Femur (tissue), 1 donor: ENCODE measurements around the gene ADAMTSL3.
"Not testable (repeated sequence)": the region's sequence is repeated elsewhere in the genome, so short reads cannot be mapped to it uniquely, and the experiment has no call there.

Experiments
- DNase-seq: peaks from one replicate; pipeline ENCODE4 v3.0.0-alpha.2; 2017

ADAMTSL3 gene

DNA sequence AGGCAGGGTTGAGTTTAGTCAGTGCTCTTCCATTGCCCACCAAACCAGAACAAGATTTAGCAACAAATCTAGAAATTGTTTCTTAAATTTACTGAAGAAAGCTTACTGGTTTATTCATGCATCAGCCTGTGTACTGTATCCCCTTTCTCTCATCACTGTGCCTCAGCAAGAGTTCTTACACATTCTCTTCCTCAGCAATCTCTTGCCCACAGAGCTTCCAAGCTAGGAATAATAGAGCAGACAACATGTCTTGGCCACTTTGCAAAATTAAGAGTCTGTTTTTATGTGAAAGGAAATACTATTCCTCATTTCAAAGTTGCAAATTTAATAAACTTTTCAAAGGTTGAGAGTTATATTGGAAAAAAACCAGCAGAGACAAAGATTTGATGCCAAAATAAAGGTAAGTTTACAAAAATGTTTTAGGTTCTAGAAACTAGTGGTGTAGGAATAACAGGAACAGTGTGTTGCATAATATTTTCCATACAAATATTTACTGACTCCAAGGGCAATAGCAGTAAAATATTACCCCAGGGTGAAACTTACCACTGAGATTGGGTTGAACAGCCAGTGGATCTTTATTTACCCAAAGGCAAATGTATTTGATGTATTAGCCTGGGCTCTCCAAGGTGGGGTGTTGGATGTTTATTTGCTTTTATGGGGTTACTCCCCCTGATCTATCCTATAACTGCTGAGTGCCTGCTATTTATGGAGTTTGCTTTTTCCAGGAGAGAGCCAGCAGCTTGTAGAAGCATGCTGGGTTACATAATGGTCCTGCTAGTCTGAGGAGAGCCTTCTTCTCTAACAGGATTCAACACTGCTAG lies 276.7 kb downstream of the ADAMTSL3 start:
- DNase-seq, result peak; percentile 50

DNA sequence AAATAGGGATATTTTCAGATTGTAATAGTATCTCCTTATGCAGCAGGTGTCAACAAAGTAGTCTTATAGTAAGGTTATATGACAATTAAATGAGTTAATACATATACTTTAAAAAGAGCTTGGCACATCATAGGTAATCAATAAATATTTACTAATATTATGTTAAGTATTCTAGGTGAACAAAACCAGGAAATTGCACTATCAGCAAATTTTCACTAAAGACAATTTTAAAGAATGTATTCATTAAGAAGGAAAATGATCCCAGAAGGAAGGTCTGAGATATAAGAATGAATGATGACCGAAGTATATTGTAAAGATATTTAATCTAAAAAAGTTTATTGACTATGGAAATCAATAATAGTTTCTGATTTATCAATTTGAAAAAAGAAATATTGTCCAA lies 281.9 kb downstream of the ADAMTSL3 start:
- no peak for DNase-seq

DNA sequence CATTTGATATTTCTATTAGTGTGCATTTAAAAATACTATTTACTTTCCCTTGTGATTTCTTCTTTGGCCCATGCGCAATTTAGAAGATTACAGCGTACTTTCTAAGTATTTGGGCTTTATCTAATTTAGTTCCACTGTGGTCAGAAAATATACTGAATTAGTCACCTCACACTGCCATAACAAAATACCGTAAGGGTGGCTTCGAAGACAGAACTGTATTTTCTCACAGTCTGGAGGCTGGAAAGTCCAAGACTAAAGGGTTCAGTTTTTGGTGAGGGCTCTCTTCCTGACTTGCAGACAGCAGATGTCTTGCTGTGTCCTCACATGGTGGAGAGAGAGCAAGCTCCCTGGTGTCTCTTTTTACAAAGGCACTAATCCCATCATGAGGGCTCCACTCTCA lies 286.2 kb downstream of the ADAMTSL3 start:
- no peak for DNase-seq

DNA sequence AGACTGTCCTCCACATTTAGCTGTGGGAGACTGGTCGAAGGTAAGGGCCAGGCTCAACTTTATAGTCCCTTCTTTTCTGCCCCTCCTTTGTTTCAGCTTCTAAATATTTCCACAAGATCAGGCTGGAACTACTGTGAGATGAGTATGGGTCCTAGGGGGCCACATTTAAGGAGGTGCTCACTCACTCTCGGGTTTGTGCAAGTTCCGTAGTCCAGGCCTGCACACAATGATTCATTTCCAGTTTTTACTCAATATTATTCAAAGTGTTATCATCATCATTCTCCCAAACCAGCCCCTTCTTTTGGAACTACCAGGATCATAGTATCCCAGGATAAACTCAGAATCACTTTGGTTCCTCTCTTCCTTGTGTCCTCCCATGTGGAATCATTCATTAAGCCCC lies 289.1 kb downstream of the ADAMTSL3 start:
- DNase-seq, result no peak

DNA sequence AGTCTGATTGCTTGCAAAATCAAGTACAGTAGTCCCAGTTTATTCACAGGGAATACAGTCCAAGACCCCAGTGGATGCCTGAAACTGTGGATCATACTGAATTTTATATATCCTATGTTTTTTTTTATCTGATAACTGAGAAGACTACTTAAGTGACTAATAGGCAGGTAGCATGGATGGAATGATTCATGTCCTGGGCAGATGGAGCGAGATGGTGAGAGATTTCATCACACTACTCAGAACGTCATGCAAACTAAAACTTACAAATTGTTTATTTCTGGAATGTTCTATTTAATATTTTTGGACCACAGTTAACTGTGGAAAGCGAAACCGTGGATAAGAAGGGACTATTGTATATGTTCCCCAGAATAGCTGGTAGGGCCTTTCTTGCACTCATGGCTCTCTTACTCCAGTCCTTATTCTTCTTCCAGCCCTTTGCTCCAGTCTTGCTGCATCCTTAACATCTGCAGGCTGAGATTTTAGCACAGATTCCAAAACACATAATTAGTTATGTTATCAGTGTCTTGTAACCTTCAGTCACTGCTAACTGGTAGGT lies 290.0 kb downstream of the ADAMTSL3 start:
- DNase-seq, result no peak

DNA sequence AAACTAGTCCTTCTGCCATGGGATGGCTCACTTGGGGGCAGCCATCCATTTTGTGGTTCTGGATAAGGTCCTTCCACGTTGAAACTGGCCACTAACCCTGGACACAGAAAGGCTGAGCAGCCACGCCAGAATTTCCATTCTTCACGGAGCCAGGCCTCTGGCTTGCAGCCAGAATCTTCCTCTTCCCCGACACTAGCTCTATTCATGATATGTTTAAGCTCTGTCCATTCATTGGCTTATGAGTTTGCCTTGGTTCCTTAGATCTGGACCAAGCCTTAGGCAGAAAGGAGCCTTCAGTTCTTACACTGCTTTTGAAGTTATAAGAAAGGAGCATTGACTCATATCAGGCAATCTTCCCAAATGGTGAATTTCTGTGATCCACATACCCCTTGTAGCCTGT lies 293.2 kb downstream of the ADAMTSL3 start:
- DNase-seq, result no peak

DNA sequence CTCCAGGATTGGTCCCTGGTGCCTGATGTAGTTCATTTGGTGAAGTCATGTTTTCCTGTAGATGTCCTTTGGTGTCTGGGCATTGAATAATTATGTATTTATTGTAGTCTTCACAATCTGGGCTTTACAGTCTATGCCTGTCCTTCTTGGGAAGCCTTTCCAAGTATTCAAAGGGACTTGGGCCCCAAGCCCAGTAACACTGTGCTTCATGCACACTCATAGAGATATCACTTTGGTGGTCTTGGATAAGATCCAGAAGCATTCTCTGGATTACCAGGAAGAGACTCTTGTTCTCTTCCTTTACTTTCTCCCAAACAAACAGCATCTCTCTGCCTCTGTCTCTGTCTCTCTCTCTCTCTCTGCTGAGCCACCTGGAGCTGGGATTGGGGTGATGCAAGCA lies 300.6 kb downstream of the ADAMTSL3 start:
- no peak for DNase-seq

DNA sequence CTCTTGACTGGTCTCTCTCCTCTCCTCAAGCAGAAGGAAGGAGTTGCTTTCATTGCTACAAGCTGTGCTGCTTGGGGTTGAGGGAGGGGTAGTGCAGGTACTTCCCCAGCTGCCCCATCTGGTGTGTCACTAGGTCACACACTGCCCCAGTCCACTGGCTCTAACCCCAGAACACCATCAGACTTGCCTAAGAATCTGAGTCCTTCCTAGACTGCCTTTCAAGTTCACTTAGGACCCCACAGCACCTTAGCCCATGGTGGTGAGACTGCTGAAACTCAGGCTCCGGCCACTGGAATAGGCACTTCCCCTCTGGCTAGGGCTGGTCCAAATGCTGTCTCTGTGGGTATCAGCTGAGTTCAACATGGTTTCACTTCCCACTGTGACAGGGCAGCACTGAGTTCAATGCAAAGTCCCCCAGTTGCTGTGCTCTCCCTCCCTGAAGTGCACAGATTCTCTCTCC lies 301.9 kb downstream of the ADAMTSL3 start:
- DNase-seq, result no peak

DNA sequence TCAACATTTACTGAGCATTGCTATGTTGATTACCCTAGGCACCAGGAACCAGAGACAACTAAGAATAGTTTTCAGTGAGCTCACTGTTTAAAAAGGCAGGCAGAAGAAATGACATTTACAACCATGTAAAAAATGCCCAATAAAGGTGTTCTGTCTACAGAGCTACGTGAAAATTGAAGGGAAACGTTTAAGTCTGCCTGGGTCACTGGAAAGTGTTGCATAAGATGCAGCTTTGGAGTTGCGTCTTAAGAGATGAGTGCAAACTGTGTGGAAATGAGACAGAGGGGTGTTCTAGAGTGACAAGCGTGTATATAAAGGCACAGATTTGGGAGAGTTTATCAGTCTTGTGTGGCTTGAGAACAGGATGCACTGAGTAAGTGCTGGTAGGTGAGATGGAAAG lies 303.0 kb downstream of the ADAMTSL3 start:
- no peak for DNase-seq

DNA sequence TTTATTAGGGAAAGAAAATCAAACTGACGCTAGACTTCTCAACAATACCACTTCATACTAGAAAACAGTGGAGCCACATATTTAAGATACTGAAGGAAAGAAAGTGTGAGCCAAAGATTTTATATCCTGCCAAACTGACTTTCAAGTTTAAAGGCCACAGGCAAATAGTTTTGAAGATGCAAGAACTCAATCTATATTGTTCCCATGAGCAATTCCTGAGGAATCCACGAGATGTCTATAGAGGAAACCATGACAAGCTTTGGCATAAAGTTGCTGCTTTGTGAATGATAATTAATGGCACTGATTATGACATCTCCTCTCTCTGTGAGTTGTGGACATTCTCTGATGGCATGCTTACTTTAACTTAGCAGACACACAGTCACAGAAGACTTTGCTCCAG lies 305.6 kb downstream of the ADAMTSL3 start:
- DNase-seq, result no peak

DNA sequence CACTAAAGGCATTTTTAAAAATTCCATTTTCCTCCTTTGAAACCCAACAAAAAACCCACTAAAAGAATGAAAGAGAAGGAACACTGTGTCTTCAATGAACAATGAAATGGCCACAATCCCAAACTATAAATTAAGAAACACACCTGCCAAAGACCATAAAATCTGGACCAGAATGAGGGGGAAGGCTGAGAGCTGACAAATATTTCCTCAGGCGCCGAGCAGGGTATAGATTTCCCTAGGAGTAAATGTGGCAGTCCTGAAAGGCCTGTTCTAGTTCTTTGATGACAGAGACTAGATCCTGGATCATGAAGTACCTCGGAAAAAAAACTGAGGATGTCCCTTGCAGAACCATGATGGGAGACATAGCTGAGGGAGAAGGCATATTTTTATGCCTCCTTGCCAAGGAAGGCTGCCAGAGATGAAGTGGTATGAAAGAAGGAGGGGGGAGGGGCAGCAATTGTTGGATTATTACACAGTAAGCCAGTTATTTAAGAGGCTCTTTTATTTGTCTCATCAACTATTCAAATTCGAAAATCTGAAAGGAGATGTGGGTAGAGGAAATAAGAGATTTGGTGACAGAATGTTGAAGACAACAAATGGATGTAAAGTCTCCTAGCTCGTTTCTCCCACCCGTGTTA lies 306.4 kb downstream of the ADAMTSL3 start:
- DNase-seq, result no peak

DNA sequence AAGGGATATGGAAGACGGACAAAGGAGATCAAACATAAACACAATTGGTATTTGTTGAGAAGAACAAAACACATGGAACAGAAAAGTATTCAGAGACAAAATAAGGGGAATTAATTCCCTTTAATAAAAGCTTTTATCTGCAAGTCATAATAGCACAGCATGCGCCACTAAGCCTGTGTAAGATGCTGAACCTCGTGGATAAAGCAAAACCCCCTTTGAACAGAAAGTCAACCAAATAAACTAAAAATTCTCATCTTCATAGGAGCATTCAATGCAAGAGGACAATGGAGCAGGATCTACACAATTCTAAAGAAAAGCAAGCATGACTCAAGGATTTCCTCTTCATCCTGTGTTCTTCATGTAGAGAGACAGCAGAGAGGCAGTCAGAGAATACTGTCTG lies 307.4 kb downstream of the ADAMTSL3 start:
- no peak for DNase-seq

DNA sequence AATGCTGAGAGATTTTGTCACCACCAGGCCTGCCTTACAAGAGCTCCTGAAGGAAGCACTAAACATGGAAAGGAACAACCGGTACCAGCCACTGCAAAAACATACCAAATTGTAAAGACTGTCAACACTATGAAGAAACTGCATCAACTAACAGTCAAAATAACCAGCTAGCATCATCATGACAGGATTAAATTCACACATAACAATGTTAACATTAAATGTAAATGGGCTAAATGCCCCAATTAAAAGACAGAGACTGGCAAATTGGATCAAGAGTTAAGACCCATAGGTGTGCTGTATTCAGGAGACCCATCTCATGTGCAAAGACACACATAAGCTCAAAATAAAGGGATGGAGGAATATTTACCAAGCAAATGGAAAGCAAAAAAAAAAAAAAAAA lies 311.0 kb downstream of the ADAMTSL3 start:
- DNase-seq, result not testable (repeated sequence)

DNA sequence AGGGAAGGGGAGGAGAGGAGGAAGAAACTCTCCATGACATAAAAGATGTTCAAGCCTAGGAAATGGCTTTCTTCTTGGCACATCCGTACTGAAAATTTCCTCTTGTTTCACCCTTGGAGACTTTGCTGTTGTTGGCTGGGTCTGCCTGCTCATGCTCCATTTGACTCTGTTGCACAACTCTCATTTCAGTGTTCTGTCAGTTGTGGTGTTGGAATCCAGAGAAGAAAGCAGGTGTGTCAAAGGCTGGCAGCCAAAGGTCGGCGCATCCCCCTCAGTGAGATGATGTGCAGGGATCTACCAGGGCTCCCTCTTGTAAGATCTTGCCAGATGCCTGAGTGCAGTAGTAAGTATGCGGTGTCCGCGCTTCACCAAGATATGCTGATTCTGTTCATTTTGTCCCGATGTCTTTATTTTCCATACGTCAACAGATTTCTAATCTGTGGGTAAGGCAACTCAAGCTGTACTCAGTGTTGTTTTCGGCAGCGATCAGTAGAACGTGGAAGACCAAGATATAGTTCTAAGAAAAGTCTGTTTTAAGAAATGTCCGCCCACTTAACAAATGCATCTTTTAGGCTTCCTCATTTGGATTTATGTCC lies 316.5 kb downstream of the ADAMTSL3 start:
- DNase-seq, result peak; percentile 64

DNA sequence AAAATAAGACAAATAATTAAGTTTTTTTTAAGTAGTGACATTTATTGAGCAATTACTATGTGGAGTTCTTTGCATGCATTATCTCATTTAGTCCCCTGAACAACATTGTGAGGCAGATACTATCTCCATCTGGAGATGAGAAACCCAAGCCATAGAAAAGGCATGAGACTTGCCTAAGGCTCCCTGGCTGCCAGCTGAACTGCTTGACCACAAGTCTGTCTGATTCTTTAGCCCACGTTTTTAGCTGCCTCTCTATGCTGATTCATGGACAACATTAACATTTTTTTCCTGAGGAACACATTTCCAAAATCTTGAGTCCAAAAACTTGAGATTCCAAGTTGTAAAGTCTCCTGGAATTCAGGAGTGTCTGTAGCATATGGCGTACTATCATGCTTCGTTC lies 318.1 kb downstream of the ADAMTSL3 start:
- peak; percentile 22 for DNase-seq

DNA sequence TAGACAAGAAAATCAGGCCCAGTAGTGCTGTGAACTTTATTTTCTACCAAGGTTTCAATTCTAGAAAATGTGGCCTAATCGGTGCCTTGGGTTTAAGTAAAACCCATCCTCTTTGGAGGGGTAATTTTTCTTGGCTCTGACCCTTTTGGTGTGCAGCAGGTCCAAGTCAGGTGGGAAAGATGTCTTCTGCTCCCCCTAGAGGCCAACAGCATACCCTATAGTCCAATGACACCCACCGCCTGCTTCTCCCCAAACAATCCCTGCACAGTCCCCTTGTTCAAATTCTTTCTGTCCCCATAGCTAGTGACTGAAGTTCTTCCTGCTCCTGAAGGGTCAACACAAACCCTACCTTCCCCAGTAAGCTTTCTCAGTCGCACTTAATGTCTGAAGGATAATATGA lies 319.9 kb downstream of the ADAMTSL3 start:
- DNase-seq, result no peak

DNA sequence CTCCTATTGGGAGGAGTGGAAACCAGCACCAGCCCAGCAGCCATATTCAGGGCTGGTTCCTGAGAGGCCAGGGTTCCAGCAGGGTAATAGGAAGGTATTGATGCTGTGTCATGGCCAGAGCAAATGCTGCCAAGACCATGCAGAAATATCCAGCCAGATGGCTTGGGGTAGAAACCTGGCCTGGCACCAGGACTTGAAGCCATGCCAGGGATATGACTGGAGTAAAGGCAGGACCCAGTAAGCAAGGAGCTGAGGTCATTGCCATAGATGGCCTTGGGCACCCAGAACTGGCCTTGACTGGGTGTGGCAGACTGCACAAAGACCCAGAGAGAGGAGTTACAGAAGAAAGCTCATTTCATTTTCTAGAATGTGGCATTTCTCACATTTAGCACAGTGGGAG lies 324.1 kb downstream of the ADAMTSL3 start:
- DNase-seq, result no peak

DNA sequence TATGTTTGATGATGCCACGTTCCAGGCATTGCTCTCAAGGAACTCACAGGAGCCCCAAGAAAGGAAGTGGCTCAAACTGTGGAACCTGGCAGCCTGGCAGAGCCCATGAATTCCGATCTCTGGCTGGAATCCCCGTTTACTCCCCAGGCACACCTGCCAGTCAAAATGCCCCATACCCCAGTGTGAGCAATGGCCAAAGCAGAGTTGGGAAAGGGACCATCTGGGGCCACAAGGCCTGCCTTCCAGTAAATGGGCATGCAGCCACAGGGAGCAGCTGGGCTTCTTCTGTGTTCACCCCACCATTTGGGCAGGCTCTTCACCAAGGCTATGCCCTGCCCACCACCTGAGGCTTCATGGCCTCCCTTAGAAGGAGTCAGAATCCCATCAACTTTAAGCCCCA lies 324.7 kb downstream of the ADAMTSL3 start:
- DNase-seq, result no peak

DNA sequence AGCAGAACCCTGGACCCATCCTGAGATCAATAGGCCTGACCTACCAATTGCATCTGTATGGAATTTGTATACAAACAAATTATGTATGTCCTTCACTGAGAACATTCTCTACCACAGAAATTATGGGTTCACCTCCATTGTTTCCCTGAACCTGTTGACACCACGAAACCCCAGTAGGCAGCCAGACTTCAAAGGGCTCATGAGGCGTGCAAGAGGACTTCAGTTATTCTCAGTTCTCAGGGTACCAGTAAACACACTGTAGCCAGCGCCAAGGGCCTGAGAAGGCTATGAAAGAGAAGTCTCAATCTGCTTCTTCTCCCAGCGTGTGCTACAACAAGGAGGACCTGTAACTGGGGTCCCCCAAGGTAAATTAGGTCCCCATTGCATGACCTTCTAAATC lies 326.7 kb downstream of the ADAMTSL3 start:
- DNase-seq, result no peak

DNA sequence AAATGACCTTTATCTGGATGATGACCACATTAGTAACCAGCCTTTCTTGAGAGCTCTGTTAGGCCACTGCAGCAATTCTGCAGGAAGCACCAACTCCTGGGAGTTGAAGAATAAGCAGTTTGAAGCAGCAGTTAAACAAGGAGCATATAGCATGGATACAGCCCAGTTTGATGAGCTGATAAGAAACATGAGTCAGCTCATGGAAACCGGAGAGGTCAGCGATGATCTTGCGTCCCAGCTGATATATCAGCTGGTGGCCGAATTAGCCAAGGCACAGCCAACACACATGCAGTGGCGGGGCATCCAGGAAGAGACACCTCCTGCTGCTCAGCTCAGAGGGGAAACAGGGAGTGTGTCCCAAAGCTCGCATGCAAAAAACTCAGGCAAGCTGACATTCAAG lies 328.8 kb downstream of the ADAMTSL3 start:
- no peak for DNase-seq

DNA sequence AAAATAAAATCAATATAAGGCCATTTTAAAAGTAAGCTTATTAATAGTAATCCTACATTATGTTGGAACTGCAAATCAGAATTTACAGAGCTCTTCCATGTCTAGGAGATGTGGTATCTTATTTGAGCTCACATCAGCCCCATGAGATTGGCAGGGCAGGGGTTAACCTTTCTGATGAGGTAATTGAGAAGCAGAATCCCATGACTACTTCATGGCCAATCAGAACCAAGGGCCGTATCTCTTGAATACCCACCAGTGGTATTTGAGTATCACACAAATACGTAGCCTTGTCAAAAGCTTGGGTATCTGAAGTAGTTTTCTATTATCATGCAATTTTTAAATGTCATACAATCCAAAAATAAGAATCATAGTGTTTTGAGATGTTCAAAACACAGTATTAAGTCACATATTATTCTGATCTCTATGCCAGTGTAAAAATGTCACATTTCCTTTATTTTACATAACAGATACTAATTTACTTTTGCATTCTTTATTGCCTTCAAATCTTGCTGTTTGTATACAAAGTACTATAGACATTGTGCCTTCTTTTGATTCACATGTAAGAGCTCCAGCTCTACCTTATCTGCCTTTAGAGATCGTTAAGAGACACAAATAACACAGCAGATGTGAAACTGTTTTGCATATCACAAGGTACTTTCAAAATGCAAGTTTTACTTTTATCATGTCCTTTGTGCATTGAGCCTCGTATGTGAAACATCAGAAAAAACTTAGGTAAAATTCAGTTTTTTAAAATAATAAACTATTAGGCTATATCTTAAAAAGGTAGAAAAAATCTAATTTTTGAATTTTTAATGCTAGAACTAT lies 329.9 kb downstream of the ADAMTSL3 start:
- no peak for DNase-seq

DNA sequence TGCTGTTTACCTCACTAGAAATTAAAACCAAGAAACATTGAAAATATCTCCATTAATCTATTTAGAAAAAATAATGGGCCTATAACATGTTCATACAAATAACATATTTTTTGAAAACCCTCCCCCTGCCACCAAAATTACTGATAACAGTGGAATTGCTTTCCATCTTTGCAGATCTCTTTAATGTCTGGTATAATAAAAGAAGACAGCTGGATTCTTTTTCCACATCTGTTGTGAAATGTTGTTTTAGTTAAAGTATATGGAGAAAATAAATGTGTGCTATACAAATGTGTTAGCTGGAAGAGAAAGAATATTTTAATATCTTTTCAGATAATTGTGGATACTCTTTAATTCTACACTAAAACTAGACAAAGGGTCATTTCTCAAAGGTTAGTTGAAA lies 330.7 kb downstream of the ADAMTSL3 start:
- no peak for DNase-seq

DNA sequence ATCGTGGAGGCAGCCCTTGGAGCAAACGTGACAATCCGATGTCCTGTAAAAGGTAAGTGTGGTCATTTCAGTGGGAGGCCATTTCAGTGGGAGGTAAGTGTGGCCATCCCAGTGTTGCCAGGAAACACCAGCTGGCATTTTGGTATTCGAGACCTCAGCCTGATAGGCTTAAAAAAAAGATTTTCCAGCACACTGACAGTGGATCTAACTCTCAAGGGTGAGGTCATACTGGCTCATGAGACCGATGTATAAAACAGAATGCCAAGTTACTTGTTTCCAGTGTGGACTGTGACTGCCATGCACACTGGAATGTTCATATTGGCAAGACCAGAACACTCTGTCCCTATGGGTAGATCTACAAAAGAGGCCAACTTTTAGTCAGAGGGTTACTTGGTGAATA lies 337.2 kb downstream of the ADAMTSL3 start:
- DNase-seq, result no peak
